ENCODE measurements around the gene LSM4. TPM values are rescaled to one million over a fixed set of nuclear protein-coding genes. Genes with fewer than 3 reads are reported as not detected.

The LSM4 gene
- total and polyA plus RNA-seq, 2 of the 13 experiments (the other 11 are each of a cell fraction or from before 2014, with no cell fraction given), result 65.8 to 166 TPM

- TF ChIP-seq HMGXB4 (CRISPR knock-in tag; IDR thresholded peaks at IDR 0.05; ENCODE audit: borderline replicate concordance in 1 of 2, low read depth in 1 of 2) (peak in 1 of 2 experiments; percentile 60; a peak in 1 of 4 replicates), KLF6 (CRISPR knock-in tag; IDR thresholded peaks at IDR 0.05) (no peak), ZMAT3 (CRISPR knock-in tag; conservative IDR thresholded peaks at IDR 0.05) (no peak; the same call in 1 of the 2 replicates), ESRRA (CRISPR knock-in tag; IDR thresholded peaks at IDR 0.05; ENCODE audit: low read depth) (peak; percentile 87), EZH2 (conservative IDR thresholded peaks at IDR 0.05; ENCODE audit: low read depth, low read length) (no peak), ISL2 (CRISPR knock-in tag; IDR thresholded peaks at IDR 0.05) (peak; percentile 80; the same call in 1 of the 2 replicates), NFYB (CRISPR knock-in tag; IDR thresholded peaks at IDR 0.05) (no peak), SNAPC2 (CRISPR knock-in tag; IDR thresholded peaks at IDR 0.05) (peak; percentile 62; the same call in 1 of the 2 replicates), ZNF550 (CRISPR knock-in tag; IDR thresholded peaks at IDR 0.05; ENCODE audit: borderline replicate concordance) (no peak), ZNF225 (CRISPR knock-in tag; IDR thresholded peaks at IDR 0.05) (no peak), TCF12 (IDR thresholded peaks at IDR 0.05) (no peak), TCF12 (CRISPR knock-in tag; IDR thresholded peaks at IDR 0.05) (0 out of 2 replicates have a peak, but pooled peaks have one; percentile 30), PCBP2 (optimal IDR thresholded peaks at IDR 0.05; ENCODE audit: low read depth, low read length, poor library complexity, severe bottlenecking) (no peak), PRMT3 (CRISPR knock-in tag; IDR thresholded peaks at IDR 0.05; ENCODE audit: borderline replicate concordance, low read depth) (no peak), ZNF33B (CRISPR knock-in tag; IDR thresholded peaks at IDR 0.05) (no peak), ZNF790 (CRISPR knock-in tag; IDR thresholded peaks at IDR 0.05; ENCODE audit: borderline replicate concordance) (no peak), CHD4 (IDR thresholded peaks at IDR 0.05; ENCODE audit: borderline replicate concordance, low read length) (no peak), ZNF747 (CRISPR knock-in tag; IDR thresholded peaks at IDR 0.05; ENCODE audit: borderline replicate concordance) (peak; percentile 65; the same call in 1 of the 2 replicates), YY1 (IDR thresholded peaks at IDR 0.05; ENCODE audit: insufficient read depth, insufficient replicate concordance, low read depth, low read length) (peak; percentile 41), ZMYM3 (CRISPR knock-in tag; IDR thresholded peaks at IDR 0.05) (peak; percentile 94), RORA (CRISPR knock-in tag; IDR thresholded peaks at IDR 0.05) (no peak), HOXA7 (CRISPR knock-in tag; IDR thresholded peaks at IDR 0.05) (no peak), NR1H2 (CRISPR knock-in tag; IDR thresholded peaks at IDR 0.05; ENCODE audit: borderline replicate concordance, low read depth) (no peak), KDM1A (CRISPR knock-in tag; IDR thresholded peaks at IDR 0.05) (peak; percentile 86), ZNF256 (CRISPR knock-in tag; conservative IDR thresholded peaks at IDR 0.05) (no peak)
- TF ChIP-seq, protein P1, sequence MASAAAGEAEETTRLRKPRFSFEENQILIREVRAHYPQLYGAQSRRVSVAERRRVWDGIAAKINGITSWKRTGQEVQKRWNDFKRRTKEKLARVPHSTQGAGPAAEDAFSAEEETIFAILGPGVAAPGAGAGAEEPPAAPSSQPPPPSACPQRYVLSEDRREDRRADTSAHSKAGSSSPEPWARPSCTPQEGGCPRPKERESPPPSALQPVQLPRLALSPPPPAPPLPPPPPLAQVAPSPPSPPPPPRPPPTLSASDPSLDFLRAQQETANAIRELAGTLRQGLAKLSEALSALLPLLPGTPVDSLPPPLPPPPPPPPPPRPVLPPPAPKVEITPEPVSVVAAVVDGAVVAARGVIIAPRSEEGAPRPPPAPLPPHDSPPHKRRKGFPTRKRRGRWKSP (CRISPR knock-in tag; IDR thresholded peaks at IDR 0.05), result no peak; the same call in 1 of the 2 replicates
- TF ChIP-seq, protein P2, sequence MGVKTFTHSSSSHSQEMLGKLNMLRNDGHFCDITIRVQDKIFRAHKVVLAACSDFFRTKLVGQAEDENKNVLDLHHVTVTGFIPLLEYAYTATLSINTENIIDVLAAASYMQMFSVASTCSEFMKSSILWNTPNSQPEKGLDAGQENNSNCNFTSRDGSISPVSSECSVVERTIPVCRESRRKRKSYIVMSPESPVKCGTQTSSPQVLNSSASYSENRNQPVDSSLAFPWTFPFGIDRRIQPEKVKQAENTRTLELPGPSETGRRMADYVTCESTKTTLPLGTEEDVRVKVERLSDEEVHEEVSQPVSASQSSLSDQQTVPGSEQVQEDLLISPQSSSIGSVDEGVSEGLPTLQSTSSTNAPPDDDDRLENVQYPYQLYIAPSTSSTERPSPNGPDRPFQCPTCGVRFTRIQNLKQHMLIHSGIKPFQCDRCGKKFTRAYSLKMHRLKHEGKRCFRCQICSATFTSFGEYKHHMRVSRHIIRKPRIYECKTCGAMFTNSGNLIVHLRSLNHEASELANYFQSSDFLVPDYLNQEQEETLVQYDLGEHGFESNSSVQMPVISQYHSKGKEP (CRISPR knock-in tag; IDR thresholded peaks at IDR 0.05), result no peak
These were observed 3.2 kb downstream of the LSM4 start (continued) for GRCh38 chr19:18319591-18320135.
